HG02840 (cell line): ENCODE data around the gene ADAT2.

Experiments
- ATAC-seq: cut with Tn5 transposase; IDR thresholded peaks from one replicate; pipeline ENCODE4 v1.9.1; 2021; ENCODE audit warnings: mild to moderate bottlenecking, moderate library complexity, moderate number of reproducible peaks; ENCODE audit not compliant: unreplicated experiment, low FRiP score

Gene ADAT2

GRCh38 chr6:143441680-143442545 is 8.6 kb downstream of the ADAT2 start:
- no peak for ATAC-seq

DNA sequence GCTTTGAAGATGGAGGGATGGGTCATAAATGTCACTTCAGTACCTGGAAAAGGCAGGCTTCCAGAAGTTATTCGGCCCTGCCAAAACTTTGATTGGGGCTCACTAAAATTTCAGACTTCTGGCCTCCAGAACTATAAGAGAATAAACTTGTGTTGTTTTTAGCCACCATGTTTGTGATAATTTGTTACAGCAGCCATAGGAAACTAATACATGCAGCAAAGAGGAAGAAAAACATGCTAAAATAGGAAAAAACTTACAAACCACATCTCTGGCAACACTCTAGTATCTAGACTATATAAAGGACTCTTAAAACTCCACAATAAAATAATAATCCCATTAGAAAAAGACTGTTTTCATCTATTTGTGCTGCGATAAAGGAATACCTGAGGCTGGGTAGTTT is 9.5 kb downstream of the ADAT2 start:
- ATAC-seq: no peak

GRCh38 chr6:143432588-143432987 is 17.9 kb downstream of the ADAT2 start:
- ATAC-seq: no peak

- no peak for ATAC-seq
Observed at GRCh38 chr6:143431226-143431625, 19.3 kb downstream of the ADAT2 start.

GRCh38 chr6:143429970-143430369 is 20.5 kb downstream of the ADAT2 start:
- no peak for ATAC-seq

DNA sequence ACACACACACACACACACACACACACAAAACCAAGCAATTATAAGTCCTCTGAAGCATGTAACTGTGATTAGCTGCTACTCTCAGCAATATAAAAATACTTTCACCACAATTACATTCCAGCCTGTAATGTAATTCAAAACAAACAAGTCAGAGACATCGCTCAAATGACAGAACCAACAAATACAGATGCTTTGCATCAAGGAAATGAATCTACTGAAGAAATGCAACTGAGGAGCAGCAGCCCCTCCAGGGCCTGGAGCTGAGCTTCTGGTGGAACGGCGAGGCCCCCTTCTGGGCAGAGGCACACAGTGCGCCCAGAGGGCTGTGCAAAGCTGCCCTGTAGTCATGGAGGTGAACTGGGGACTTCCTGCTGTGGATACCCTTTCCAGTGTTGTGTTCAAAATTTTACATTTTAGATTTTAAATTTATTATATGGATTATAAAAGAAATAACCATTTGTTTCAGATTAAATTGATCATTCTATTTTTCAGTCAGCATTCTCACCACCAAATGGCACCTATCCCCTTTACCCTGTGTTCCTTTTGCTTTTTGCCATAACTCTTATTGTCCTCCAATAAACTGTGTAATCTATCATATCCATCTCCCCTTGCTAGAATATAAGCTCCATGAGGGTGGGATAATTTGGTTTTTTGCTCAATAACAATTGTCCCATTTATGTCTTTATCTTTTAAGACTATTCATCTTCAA is 23.2 kb downstream of the ADAT2 start:
- peak; percentile 100 for ATAC-seq

DNA sequence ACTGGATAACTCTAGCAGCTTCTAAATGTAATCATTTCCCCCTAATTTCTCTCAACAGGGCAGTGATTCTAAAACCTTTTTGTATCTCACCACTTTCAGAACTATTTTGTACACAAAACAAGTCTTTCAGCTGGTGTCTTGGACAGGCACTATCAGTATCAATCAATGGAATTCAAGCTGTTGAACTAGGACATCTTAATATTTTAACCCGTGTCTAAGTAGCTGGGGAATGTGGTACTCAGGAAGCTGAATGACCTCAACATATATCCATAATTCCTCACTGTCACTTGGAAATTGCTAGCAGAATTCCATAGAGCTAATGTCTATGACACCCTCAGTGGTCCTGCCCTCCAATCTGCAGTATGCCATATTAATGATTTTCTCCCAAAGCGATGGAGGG is 24.5 kb downstream of the ADAT2 start:
- ATAC-seq: no peak

DNA sequence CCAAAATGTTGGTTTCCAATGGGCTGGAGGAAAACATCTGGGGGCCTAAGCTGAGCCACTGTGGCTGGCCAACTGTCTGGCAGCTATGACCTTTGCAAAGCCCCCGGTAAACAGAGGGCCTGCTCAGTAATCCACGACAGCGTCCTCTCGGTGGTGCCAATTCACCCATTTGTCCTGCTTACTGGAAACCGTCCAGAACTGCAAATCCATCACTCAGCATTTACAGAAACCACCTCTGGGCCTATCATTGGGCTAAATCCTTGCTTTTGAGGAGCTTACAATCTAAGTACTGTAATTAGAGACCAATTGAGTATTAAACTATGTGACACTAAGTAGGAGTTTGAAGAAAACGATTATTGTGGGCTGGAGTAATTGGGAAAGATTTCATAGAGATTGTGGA is 31.0 kb downstream of the ADAT2 start:
- no peak for ATAC-seq

DNA sequence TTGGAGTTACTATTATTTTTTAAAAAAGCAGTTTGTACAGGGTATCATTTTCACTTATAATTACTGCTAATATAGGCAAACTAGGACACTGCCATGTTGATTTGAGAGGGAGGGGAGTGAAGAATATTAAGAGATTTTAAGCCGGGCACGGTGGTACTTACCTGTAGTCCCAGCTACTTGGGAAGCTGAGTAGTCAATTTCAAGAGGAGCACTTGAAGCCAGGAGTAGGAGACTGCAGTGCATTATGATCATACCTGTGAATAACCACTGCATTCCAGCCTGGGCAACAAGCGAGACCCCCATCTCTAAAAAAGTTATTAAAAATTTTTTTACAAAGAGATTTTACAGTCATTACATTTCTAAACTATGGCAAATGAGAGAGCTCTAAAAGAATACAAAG is 35.7 kb downstream of the ADAT2 start:
- ATAC-seq: no peak

- ATAC-seq: no peak
Observed at GRCh38 chr6:143410859-143411270, 39.6 kb downstream of the ADAT2 start.

- no peak for ATAC-seq
Observed at GRCh38 chr6:143408787-143409162, 41.7 kb downstream of the ADAT2 start.

DNA sequence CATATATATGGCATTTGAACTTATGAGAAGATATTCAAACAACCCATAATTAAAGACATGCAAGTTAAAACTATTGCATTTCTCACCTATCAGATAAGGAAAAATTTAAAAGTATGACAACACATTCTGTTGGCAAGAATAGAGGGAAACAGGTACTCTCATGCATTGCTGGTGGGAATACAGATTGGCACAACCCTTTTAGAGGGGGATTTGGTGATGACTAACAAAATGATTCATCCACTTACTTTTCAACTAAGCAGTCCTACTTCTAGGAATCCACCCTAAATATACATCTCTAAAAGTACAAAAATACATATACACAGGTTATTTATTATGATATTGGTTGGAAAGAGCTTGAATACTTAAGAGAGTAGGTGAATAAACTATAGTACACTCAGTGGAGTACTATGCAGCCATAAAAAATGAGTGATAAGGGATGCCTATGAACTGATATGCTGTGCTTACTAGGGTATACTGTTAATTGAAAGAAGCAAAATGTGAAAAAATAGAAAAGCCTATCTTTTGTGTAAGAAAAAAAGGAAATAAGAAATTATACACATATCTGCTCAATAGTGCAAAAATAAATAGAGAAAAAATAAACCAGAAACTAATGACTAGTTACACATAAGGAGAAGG is 42.2 kb downstream of the ADAT2 start:
- no peak for ATAC-seq

DNA sequence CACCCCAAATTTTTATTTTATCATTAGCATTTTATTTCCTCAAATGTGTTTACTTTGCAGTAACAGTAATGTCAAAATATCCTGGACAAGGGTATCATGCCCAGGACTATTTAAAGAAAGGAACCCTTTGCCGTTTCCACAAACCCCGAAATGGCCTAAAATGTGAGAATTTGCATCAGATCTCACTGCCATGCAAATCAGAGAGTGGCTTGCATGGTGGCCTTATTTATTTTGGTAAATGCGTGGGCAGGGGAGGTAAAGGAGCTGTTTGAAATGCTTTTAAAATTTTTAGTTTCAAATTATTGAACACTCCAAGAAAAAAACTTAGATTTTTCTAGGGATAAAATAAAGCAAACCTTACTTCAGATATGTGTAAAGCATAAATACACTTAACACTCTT is 43.8 kb downstream of the ADAT2 start:
- no peak for ATAC-seq

GRCh38 chr6:143405373-143406154 is 44.9 kb downstream of the ADAT2 start:
- no peak for ATAC-seq

GRCh38 chr6:143402721-143403336 is 47.7 kb downstream of the ADAT2 start:
- ATAC-seq: no peak

DNA sequence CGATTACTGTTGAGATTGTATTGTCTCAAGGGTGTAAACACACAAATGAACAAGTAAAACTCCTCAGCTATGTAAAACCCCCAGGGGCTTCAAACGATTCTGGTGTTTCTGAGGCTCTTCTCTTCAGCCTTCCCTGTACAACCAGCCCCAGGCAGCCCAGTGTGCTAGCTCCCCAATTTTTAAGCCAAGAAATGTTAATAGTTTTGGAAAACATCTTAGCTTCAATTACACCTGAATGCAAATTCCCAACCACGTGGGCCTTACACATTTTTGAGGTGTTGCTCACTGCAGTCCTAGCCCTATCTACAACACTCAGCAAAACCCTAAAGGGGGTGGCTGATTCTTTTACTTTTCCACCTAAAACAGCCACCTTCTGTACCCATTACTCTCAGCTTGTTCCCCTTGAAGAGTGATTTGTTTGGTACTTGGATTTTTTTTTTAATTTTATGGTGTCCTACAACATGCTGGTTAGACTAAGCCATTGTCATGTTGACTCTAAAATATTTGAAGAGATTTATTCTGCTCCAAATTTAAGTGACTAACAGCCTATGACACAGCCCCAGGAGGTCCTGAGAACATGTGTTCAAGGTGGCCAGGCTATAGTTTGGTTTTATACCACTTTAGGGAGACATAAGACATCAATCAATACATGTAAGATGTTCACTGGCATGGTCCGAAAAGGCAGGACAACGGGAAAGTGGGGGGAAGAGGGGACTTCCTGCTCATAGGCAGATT is 48.7 kb downstream of the ADAT2 start:
- ATAC-seq: no peak

DNA sequence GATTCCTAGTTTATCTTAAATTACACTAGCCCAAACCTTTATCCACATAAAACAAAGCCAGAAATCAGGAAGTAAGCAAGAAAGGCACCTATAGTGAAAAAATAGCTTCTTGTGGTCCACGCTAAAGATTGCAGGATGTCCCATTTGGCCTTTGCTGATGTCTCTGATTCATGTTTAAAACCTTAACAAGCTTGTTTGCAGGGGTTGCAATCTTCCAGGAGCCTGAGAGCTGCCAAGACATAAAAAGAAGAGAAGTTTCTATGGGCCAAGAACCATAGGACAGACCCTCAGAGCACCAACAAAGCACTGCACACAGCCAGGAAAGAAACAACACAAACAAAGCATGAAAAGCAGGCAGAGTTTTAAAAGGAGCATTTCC is 49.4 kb downstream of the ADAT2 start:
- no peak for ATAC-seq

GRCh38 chr6:143400258-143401067 is 50.0 kb downstream of the ADAT2 start:
- ATAC-seq: no peak

DNA sequence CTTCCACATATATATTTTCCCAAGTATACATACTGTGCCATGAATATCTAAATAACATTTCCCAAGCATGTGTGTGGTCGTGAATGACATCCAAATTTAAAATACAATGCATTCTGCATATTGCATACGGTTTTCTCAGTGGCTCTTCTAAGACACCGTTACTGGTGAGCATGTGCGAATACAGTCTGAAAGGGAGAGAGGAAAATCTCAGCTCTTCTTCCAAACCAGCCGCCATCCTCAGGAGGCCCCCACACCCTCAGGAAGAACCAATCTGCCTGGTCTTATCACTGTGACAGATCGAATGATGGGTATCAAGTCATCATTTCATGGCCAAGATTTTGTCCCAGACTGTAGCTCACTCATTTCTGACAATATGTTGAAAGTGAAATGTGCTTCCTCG is 50.7 kb downstream of the ADAT2 start:
- ATAC-seq: no peak
